Testis (tissue), 3 donors: ENCODE results near the gene SLC34A1. TPM values are rescaled to one million over a fixed set of nuclear protein-coding genes. Genes with fewer than 3 reads are reported as not detected.

Experiments used
- DNase-seq: peaks from one replicate; pipeline ENCODE4 v3.0.0-alpha.2; 2019
- H3K27ac ChIP-seq, 2 donors: fragments of 200-600 bp; sonication (generic); one replicate each; pipeline ENCODE4 v1.5.1; 2019
- H3K27me3 ChIP-seq: fragments of 200-600 bp; sonication (generic); one replicate; pipeline ENCODE4 v1.5.1; 2019
- H3K36me3 ChIP-seq: fragments of 200-600 bp; sonication (generic); one replicate; pipeline ENCODE4 v1.5.1; 2017; ENCODE audit warnings: low read depth; ENCODE audit errors: missing control alignments
- H3K4me1 ChIP-seq: fragments of 200-600 bp; sonication (generic); one replicate; pipeline ENCODE4 v1.5.1; 2019
- H3K4me3 ChIP-seq, 2 donors: fragments of 200-600 bp; sonication (generic); one replicate each; pipeline ENCODE4 v1.5.1; 2017 to 2019
- H3K9me3 ChIP-seq: fragments of 200-600 bp; sonication (generic); one replicate; pipeline ENCODE4 v1.5.1; 2017
- POLR2A ChIP-seq: fragments of 450-650 bp; IDR thresholded peaks from one replicate; pipeline ENCODE4 v1.6.1; 2017; ENCODE audit warnings: antibody characterized with exemption, mild to moderate bottlenecking, moderate library complexity
- WGBS, 2 donors: methylation state at CpG; one replicate each; pipeline ENCODE4 v1.1.5; 2018; 5-methylcytosine and 5-hydroxymethylcytosine counted together
- intact Hi-C: fragments of 100-400 bp; cut with DNase I; formaldehyde crosslinking; loops from one replicate; pipeline ENCODE4 v1.15.1; 2023; ENCODE audit warnings: low total_unique reads
- polyA plus RNA-seq: library from polyadenylated mRNA; stranded (reverse); fragments of 350-450 nt; fragmentation: Illumina TruSeq; extraction: RNeasy Lipid Tissue Mini Kit (QIAGEN cat#74804); gene quantifications from one replicate; pipeline ENCODE4 v1.2.3, GENCODE V29; 2014; ENCODE audit warnings: low read depth, low replicate concordance; ENCODE audit not compliant: insufficient read depth
- total RNA-seq, 2 donors: library from RNA; depleted of rRNA; stranded (reverse); fragments of >200 nt; gene quantifications; one replicate each; pipeline ENCODE4 v1.2.3, GENCODE V29; 2016
- TF ChIP-seq, protein P1 (sequence below), 3 experiments: fragments of 450-650 bp in 2 of 3; fragments of 200-600 bp in 1 of 3; sonication (generic) in 1 of 3; IDR thresholded peaks; one replicate each; pipeline ENCODE4 v1.5.1; 2016 to 2019; ENCODE audit warnings: antibody characterized with exemption in 3 of 3, mild to moderate bottlenecking in 2 of 3, moderate library complexity in 1 of 3

Gene SLC34A1
- total and polyA plus RNA-seq, 3 donors from 2014 or later = 0.19 TPM; not detected in 2

DNA sequence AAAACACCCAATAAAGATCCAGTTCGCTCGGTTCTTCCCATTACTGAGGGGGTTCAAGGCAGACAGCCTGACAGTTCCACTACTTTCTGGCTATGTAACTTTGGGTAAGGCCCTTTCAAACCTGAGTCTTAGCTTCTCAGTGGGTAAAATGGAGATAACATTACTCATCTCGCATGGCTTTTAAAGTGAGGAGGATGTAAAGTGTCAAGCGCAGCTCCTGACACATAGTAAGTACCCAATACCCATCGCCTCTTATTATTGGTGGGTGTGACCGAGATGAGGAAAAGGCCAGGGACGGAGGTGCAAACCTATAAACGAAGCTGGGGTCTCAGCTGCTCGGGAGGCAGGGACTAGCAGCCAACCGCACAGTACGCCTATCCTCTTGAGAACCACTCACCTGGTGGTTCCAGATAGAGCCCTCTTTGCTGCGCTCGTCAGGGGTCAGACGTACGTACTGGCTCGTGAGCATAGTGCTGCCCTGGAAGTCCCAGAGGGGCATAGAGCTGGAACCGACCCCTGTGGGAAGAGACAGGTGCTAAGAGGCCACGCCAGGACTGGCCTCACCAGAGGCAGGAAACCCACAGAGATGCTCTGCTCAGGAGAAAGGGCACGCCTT lies 33.4 kb upstream of the SLC34A1 start:
- Histone ChIP-seq H3K4me1 (peaks cover 16% of the 10 kb centered on the region), H3K27ac (peak overlapping the region; percentile 85 to 93), H3K4me3 (peak overlapping the region; percentile 70 to 86), H3K9me3 (no peaks in the 10 kb centered on the region), H3K27me3 (no peaks in the 10 kb centered on the region), H3K36me3 (no peaks in the 10 kb centered on the region)
- no peak for DNase-seq
- WGBS, 2 donors = 9 to 14% methylated on average over 19 of the region's 19 CpGs
- intact Hi-C loops = no loop called here
- TF ChIP-seq, protein P1, sequence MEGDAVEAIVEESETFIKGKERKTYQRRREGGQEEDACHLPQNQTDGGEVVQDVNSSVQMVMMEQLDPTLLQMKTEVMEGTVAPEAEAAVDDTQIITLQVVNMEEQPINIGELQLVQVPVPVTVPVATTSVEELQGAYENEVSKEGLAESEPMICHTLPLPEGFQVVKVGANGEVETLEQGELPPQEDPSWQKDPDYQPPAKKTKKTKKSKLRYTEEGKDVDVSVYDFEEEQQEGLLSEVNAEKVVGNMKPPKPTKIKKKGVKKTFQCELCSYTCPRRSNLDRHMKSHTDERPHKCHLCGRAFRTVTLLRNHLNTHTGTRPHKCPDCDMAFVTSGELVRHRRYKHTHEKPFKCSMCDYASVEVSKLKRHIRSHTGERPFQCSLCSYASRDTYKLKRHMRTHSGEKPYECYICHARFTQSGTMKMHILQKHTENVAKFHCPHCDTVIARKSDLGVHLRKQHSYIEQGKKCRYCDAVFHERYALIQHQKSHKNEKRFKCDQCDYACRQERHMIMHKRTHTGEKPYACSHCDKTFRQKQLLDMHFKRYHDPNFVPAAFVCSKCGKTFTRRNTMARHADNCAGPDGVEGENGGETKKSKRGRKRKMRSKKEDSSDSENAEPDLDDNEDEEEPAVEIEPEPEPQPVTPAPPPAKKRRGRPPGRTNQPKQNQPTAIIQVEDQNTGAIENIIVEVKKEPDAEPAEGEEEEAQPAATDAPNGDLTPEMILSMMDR (IDR thresholded peaks at IDR 0.05) = no peak
- no peak for TF ChIP-seq POLR2A

DNA sequence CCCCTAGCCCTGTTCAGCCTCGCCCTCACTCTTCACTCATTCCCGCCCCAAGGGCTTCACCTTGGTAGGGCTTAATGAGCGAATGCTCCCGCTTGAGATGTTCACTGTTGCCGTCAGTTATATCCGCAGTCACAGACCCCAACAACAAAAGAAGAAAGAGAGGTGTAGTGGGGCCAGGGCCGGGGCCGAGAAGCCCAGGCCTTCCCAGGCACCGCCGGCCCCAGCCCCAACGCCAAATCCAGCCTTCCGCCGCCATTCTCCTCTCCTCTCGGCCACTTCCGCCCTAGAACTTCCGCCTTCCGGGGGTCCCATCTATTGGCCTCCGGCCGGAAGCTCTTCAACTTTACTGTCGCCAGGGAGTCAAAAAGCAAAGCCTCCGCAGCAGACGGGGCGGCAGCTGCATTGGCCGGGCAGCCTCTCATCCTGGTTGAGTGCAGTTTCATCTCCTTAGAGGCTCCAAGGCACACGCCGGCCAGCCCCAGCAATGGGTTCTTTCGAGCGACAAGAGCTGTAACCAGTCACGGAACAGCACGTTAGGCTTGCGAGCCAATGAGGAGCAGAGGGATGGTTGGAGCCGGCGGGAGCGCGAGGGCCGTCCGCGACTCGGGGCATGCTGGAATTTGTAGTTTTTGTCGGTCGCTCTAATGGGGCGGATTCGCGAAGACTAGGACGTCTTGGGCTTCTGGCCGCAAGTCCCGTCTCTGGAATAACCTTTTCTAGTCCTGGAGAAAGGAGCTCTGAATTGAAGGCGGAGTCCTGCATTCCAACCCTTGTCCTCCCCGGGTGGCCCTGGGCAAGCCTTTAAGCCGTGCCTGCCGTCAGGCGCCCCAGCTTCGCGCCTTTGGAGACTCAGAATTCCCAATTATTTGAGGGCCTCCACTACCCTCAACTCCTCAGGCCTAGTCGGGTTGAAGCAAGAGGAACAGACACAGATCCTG lies 32.6 kb upstream of the SLC34A1 start, which contains the start of gene LMAN2:
LMAN2 (minus strand) TSS at position 277 of the 938 bp plus-strand sequence; CDS start at position 256, 21 bp downstream.
- WGBS, 2 donors = 6 to 11% methylated on average over 34 to 55 of the region's 55 CpGs
- no peaks in the 10 kb centered on the region for H3K9me3 ChIP-seq
- DNase-seq = peak; percentile 97
- peak within 1 kb of the TSS; percentile 85 to 93 for H3K27ac ChIP-seq
- intact Hi-C loops = no loop called here
- H3K27me3 ChIP-seq = no peaks in the 10 kb centered on the region
- TF ChIP-seq, protein P1 (IDR thresholded peaks at IDR 0.05) = no peak
- no peak for TF ChIP-seq POLR2A
- peaks cover 16% of the 10 kb centered on the region for H3K4me1 ChIP-seq
- peak within 1 kb of the TSS; percentile 70 to 86 for H3K4me3 ChIP-seq
- no peaks in the 10 kb centered on the region for H3K36me3 ChIP-seq

DNA sequence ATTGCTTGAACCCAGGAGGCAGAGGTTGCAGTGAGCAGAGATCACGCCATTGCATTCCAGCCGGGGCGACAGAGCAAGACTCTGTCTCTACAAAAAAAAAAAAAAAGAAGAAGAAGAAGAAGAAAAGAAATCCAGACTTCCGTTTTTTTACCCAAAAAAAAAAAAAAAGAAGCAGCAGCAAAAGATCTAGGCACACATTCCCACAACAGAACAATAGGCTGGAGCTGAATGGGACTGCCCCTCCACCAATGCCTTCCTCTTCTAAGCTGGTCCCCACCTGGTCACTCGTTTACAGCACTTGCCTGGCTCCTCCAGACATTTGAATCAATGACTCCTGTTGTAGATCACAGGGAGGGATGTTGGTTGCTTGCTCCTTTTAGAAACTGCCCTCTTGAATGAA lies 31.1 kb upstream of the SLC34A1 start:
- WGBS, 2 donors = 61 to 65% methylated on average over 5 of the region's 5 CpGs

DNA sequence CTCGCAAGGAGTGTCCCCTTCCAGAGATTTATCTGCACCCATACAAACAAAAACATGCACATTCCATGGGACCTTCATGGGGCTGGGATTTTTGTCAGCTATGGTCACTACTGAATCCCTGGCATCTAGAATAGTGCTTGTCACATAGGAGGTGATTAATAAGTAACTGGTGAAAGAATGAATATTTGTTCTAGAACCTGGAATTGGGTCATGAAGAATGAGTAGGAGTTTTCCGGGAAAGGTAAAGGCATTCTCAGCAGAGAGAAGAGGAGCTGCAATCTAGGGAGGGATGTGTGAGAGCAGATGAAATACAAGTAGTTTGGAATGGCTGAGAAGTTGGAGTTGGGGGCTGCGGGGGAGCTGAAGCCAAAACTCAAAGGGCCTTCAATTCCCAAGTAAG lies 30.0 kb upstream of the SLC34A1 start:
- 82 to 94% methylated on average over 3 of the region's 3 CpGs for WGBS, 2 donors
- DNase-seq = no peak
- Histone ChIP-seq H3K27ac (no peak overlapping the region), H3K4me1 (peaks cover 16% of the 10 kb centered on the region), H3K36me3 (no peaks in the 10 kb centered on the region), H3K9me3 (no peaks in the 10 kb centered on the region), H3K27me3 (no peaks in the 10 kb centered on the region), H3K4me3 (no peak overlapping the region)
- no peak for TF ChIP-seq POLR2A
- TF ChIP-seq, protein P1 (IDR thresholded peaks at IDR 0.05) = no peak
- intact Hi-C loops = no loop called here

More for the DNA sequence above, 31.1 kb upstream of the SLC34A1 start:
- H3K4me3 ChIP-seq = no peak overlapping the region
- peaks cover 16% of the 10 kb centered on the region for H3K4me1 ChIP-seq
- DNase-seq = no peak
- H3K27me3 ChIP-seq = no peaks in the 10 kb centered on the region
- TF ChIP-seq, protein P1 (IDR thresholded peaks at IDR 0.05) = no peak
- no peak for TF ChIP-seq POLR2A
- H3K36me3 ChIP-seq = no peaks in the 10 kb centered on the region
- H3K9me3 ChIP-seq = no peaks in the 10 kb centered on the region
- intact Hi-C loops = no loop called here
- no peak overlapping the region for H3K27ac ChIP-seq
